Activated naive CD4-positive, alpha-beta T cell treated with anti-CD3 and anti-CD28 coated beads, Interleukin-2, amount 50 U/mL, for 72 hours (primary cell): Measurements from ENCODE around the gene CCND2. TPM values are rescaled to one million over a fixed set of nuclear protein-coding genes. Genes with fewer than 3 reads are reported as not detected.

Source experiments
- total RNA-seq, 2 donors: library from RNA; stranded (reverse); gene quantifications; one replicate each; pipeline ENCODE4 v1.2.3, GENCODE V29; 2022

The CCND2 gene
- total RNA-seq, 2 donors from 2014 or later: 266 to 571 TPM

Other genes starting within 250 kb of the CCND2 start
- 10 to 100 TPM in 1 of 2 donors, 1 to 10 TPM in 1; 3.8 to 17.0 TPM for gene TIGAR, start 47.5 kb downstream of the CCND2 start, total RNA-seq
- not detected for gene FGF23, start 106.0 kb downstream of the CCND2 start, total RNA-seq
- not detected for gene FGF6, start 172.1 kb downstream of the CCND2 start, total RNA-seq